ENCODE data around the gene CITED4. TPM values are rescaled to one million over a fixed set of nuclear protein-coding genes. Genes with fewer than 3 reads are reported as not detected.

Gene CITED4
- total and polyA plus RNA-seq, 11 donors: 3.2 to 49.5 (median 29.2) TPM

DNA sequence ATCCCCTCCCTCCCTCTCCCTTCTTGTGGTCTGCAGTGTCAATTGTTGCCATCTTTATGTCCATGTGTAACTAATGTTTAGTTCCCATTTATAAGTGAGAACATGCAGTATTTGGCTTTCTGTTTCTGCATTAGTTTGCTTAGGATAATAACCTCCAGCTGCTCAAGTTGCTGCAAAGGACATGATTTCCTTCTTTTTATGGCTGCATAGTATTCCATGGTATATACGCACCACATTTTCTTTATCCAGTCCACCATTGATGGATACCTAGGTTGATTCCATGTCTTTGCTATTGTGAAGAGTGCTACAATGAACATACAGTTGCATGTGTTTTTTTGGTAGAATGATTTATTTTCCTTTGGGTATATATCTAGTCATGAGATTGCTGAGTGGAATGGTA lies 16.3 kb downstream of the CITED4 start:
- Histone ChIP-seq H3K4me3 (no peak overlapping the region), H3K9me3 (peaks cover 0 to 9% (median 0%) of the 10 kb centered on the region in 12 donors), H3K27ac (no peak overlapping the region), H3K4me1 (peaks cover 0 to 7% (median 0%) of the 10 kb centered on the region in 12 donors), H3K27me3 (no peaks in the 10 kb centered on the region), H3K36me3 (no peaks in the 10 kb centered on the region)
- intact Hi-C loops (cut with DNase I): loop anchor here in 8 of 10 donors (5.0 to 10.0 kb wide), 6 partner anchors 59 to 234 kb away; partner anchors contain the start of gene KCNQ4 (in 1 of the 8)
- 94 to 100% (median 97%) methylated on average over 1 of the region's 1 CpG for WGBS, 4 donors
- ATAC-seq (no peak), DNase-seq (no peak)
- TF ChIP-seq, protein P1, sequence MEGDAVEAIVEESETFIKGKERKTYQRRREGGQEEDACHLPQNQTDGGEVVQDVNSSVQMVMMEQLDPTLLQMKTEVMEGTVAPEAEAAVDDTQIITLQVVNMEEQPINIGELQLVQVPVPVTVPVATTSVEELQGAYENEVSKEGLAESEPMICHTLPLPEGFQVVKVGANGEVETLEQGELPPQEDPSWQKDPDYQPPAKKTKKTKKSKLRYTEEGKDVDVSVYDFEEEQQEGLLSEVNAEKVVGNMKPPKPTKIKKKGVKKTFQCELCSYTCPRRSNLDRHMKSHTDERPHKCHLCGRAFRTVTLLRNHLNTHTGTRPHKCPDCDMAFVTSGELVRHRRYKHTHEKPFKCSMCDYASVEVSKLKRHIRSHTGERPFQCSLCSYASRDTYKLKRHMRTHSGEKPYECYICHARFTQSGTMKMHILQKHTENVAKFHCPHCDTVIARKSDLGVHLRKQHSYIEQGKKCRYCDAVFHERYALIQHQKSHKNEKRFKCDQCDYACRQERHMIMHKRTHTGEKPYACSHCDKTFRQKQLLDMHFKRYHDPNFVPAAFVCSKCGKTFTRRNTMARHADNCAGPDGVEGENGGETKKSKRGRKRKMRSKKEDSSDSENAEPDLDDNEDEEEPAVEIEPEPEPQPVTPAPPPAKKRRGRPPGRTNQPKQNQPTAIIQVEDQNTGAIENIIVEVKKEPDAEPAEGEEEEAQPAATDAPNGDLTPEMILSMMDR (IDR thresholded peaks at IDR 0.05): no peak
- no peak for TF ChIP-seq POLR2A (IDR thresholded peaks at IDR 0.05)

DNA sequence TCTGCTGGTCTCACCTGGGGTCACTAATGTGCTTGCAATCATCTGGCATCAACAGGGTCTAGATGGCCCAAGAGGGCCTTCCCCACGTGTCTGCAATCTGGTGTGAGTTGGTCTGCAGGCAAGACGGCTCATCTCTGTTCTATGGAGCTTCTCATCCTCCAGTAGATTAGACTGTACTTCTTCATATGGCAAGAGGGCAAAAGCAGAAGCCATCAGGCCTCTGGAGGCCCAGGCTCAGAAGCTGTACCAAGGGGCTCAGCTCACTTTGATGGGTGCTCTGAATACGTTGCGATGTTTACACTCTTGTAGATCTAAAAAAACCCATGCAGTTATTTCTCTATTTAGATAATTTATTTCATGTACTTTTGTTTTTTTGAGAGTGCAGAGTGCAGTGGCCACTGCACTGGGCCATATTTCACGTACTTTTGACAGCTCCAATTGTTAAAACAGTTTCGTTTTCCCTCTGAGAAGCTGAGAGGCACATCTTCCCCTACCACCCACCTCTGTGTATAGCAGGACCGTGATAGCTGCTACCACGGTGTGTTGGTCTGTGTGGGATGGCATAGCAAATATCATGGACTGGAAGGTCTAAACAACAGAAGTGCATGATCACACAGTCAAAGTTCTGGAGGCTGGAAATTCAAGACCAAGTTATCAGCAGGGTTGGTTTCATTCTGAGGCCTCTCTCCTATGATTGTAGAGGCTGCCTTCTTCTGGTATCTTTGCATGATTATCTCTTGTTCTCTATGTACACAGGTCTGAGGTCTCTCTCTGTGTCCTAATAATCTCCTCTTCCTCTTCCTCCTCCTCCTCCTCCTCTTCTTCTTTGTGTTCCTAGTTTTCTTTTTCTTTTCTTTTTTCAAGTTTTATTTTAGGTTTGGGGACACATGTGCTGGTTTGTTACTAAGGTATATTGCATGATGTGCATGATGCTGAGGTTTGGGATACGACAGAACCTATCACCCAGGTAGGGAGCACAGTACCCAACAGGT lies 17.0 kb downstream of the CITED4 start:
- Histone ChIP-seq H3K27me3 (no peaks in the 10 kb centered on the region), H3K4me3 (no peak overlapping the region), H3K4me1 (peaks cover 0 to 6% (median 0%) of the 10 kb centered on the region in 12 donors), H3K9me3 (peaks cover 0 to 9% (median 0%) of the 10 kb centered on the region in 12 donors), H3K27ac (no peak overlapping the region), H3K36me3 (no peaks in the 10 kb centered on the region)
- ATAC-seq (no peak), DNase-seq (no peak)
- TF ChIP-seq, protein P1 (IDR thresholded peaks at IDR 0.05): no peak
- TF ChIP-seq POLR2A (IDR thresholded peaks at IDR 0.05): no peak
- WGBS, 4 donors: 81 to 85% (median 84%) methylated on average over 9 of the region's 9 CpGs
- intact Hi-C loops (cut with DNase I): loop anchor here in 8 of 10 donors (5.0 to 10.0 kb wide), 6 partner anchors 58 to 233 kb away; partner anchors contain the start of gene KCNQ4 (in 1 of the 8)

DNA sequence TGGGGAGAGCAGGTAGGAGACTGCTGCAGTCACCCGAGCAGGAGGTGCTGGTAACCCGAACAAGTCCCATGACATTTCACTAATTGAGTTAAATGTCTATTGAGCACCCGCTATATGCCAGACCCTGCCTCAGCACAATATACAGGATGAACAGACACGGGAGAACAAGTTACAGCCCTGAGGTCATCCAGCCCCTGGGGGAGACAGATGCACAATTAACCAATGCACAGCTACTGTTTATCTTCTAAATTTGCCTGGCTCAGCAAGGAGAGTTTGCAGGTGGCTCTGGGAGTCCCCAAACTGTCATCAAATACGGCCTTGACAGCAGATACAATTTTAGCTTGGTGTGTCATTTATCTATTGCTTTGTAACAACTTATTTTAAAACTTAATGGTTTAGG lies 18.1 kb downstream of the CITED4 start:
- Histone ChIP-seq H3K36me3 (no peaks in the 10 kb centered on the region), H3K27ac (no peak overlapping the region), H3K9me3 (peaks cover 0 to 9% (median 0%) of the 10 kb centered on the region in 12 donors), H3K27me3 (no peaks in the 10 kb centered on the region), H3K4me1 (no peaks in the 10 kb centered on the region), H3K4me3 (no peak overlapping the region)
- no peak for TF ChIP-seq POLR2A (IDR thresholded peaks at IDR 0.05)
- TF ChIP-seq, protein P1 (IDR thresholded peaks at IDR 0.05): no peak
- DNase-seq (no peak), ATAC-seq (no peak)
- intact Hi-C loops (cut with DNase I): loop anchor here in 1 of 10 donors (10.0 kb wide), 1 partner anchor 159 kb away; no protein-coding TSS in a partner anchor
- WGBS, 4 donors: 78 to 80% (median 79%) methylated on average over 5 of the region's 5 CpGs

DNA sequence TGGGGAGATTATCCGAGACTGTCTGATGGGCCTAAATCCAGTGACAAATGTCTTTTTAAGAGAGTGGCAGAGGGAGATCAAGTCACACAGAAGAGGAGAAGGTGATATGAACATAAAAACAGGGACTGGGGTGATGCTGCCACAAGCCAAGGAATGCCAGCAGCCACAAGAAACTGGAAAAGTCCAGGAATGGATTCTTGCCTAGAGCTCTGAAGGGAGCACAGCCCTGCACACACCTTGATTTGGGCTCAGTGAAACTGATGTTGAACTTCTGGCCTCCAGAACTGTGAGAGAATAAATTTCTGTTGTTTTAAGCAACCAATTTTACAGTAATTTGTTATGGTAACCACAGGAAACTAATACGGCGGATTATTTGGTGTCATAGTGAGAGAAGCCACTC lies 19.5 kb downstream of the CITED4 start:
- no peaks in the 10 kb centered on the region for H3K27me3 ChIP-seq
- TF ChIP-seq, protein P1 (IDR thresholded peaks at IDR 0.05): no peak
- TF ChIP-seq POLR2A (IDR thresholded peaks at IDR 0.05): no peak
- no peaks in the 10 kb centered on the region for H3K4me1 ChIP-seq
- H3K27ac ChIP-seq: no peak overlapping the region
- ATAC-seq: no peak
- no peak for DNase-seq
- WGBS, 4 donors: 94 to 98% (median 97%) methylated on average over 3 of the region's 3 CpGs
- intact Hi-C loops (cut with DNase I): loop anchor here in 1 of 10 donors (10.0 kb wide), 1 partner anchor 158 kb away; no protein-coding TSS in a partner anchor
- no peaks in the 10 kb centered on the region for H3K36me3 ChIP-seq
- no peak overlapping the region for H3K4me3 ChIP-seq
- H3K9me3 ChIP-seq: peaks cover 0 to 9% (median 0%) of the 10 kb centered on the region in 12 donors
